Endothelial cell of umbilical vein (primary cell): Measurements from ENCODE around the gene ASCL5.

Experiments
- CTCF ChIP-seq, 2 donors: IDR thresholded peaks; 1 replicate in 1 of 2; 2 replicates in 1 of 2; pipeline ENCODE4 v1.5.1; 2011; ENCODE audit warnings: low read length in 2 of 2, mild to moderate bottlenecking in 2 of 2, moderate library complexity in 2 of 2, control low read depth in 1 of 2, inconsistent platforms in 1 of 2, low read depth in 1 of 2; ENCODE audit not compliant: insufficient read depth in 1 of 2; ENCODE audit errors: extremely low read depth in 1 of 2
- EZH2 ChIP-seq: IDR thresholded peaks from 2 replicates; pipeline ENCODE4 v1.6.1; 2012; ENCODE audit warnings: borderline replicate concordance, low read depth, mild to moderate bottlenecking, moderate library complexity, low read length, inconsistent platforms; ENCODE audit not compliant: severe bottlenecking
- JUN ChIP-seq: IDR thresholded peaks from 2 replicates; pipeline ENCODE4 v1.6.1; 2011; ENCODE audit warnings: borderline replicate concordance, low read depth; ENCODE audit not compliant: insufficient read length, insufficient read depth
- POLR2A ChIP-seq: IDR thresholded peaks from 2 replicates; pipeline ENCODE4 v1.6.1; 2012; ENCODE audit warnings: low read depth, mild to moderate bottlenecking, control low read depth, low read length
- POLR2AphosphoS5 ChIP-seq: IDR thresholded peaks from 2 replicates; pipeline ENCODE4 v1.6.1; 2012; ENCODE audit warnings: low read depth, mild to moderate bottlenecking, control low read depth, low read length, moderate library complexity; ENCODE audit not compliant: insufficient read depth

DNA sequence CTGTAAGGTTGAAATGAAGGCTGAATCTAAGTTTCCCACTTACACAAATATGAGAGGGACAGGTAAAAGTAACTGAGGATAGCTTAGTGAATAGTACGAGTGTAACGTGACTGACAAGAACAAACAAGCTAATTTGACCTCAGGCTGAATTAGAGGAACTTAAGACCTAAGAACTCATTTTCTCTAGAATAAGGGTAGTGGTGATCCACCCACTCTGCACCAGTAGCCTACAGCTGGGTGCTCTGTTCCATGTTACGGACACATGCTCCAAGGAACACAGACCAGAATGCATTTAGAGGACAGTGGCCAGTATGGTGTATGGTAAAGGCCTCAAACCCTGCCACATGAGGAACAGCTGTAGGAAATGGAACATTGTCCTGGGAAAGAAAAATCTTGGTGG lies 42.2 kb upstream of the ASCL5 start:
- TF ChIP-seq POLR2AphosphoS5 = no peak
- no peak for TF ChIP-seq CTCF (IDR thresholded peaks at IDR 0.05; ENCODE audit: extremely low read depth in 1 of 2, insufficient read depth in 1 of 2, low read depth in 1 of 2, low read length in 2 of 2)
- no peak for TF ChIP-seq POLR2A
- no peak for TF ChIP-seq EZH2
- no peak for TF ChIP-seq JUN
